ENCODE data around the gene ST6GALNAC3. TPM values are rescaled to one million over a fixed set of nuclear protein-coding genes. Genes with fewer than 3 reads are reported as not detected.

The ST6GALNAC3 gene
- total RNA-seq, 4 donors from 2014 or later = 0.79 to 5.3 (median 1.6) TPM

GRCh38 chr1:76613886-76614285 lies 539.3 kb downstream of the ST6GALNAC3 start:
- WGBS = 65% methylated on average over 2 of the region's 2 CpGs
- H3K36me3 ChIP-seq = no peaks in the 10 kb centered on the region
- H3K9me3 ChIP-seq = no peaks in the 10 kb centered on the region
- no peaks in the 10 kb centered on the region for H3K27me3 ChIP-seq
- no peaks in the 10 kb centered on the region for H3K4me1 ChIP-seq
- no peak overlapping the region for H3K27ac ChIP-seq
- TF ChIP-seq, protein P1, sequence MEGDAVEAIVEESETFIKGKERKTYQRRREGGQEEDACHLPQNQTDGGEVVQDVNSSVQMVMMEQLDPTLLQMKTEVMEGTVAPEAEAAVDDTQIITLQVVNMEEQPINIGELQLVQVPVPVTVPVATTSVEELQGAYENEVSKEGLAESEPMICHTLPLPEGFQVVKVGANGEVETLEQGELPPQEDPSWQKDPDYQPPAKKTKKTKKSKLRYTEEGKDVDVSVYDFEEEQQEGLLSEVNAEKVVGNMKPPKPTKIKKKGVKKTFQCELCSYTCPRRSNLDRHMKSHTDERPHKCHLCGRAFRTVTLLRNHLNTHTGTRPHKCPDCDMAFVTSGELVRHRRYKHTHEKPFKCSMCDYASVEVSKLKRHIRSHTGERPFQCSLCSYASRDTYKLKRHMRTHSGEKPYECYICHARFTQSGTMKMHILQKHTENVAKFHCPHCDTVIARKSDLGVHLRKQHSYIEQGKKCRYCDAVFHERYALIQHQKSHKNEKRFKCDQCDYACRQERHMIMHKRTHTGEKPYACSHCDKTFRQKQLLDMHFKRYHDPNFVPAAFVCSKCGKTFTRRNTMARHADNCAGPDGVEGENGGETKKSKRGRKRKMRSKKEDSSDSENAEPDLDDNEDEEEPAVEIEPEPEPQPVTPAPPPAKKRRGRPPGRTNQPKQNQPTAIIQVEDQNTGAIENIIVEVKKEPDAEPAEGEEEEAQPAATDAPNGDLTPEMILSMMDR (IDR thresholded peaks at IDR 0.05) = no peak
- TF ChIP-seq POLR2A (IDR thresholded peaks at IDR 0.05) = no peak
- no peak for TF ChIP-seq EP300 (IDR thresholded peaks at IDR 0.05)
- no peak for TF ChIP-seq POLR2AphosphoS5 (IDR thresholded peaks at IDR 0.05)
- no peak overlapping the region for H3K4me3 ChIP-seq
- no peak for DNase-seq (ENCODE audit: low spot score in 2 of 2)

DNA sequence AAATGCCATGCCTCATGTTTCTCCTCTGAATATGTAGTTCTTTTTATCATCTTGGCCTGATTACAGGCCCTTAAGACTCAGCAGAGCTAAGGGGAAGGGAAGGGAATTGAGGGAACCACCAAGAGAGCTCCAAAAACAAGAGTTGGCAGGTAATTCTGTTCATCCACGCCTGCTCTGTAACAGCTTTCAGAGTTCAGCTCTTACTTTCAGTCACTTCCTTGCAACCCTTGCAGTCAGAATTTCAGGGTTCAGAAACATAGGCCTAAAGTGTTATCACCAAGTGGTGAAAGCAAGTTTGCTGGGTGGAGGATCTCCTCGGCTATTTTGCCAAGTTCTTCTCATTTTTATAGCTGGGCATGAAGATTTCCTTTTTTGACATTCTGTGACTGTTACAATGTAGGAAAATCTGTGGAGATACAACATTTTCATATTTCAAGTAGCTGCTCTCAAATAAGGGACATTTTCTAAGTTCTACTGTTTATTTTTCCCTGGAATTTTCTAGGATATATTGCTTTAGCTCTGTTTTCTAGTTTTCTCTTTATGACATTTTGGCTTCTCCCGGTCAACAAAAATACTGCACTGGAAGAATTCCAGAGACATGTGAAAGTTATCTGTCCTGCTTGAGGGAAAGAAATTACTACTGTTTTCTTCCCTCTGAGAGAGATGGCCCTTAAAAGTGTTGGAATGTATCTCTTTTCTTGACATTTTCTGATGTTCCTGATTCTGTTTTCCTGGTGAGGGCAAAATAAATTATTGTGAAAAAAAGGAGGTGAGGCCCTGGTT lies 540.9 kb downstream of the ST6GALNAC3 start:
- Histone ChIP-seq H3K4me1 (no peaks in the 10 kb centered on the region), H3K4me3 (no peak overlapping the region), H3K9me3 (no peaks in the 10 kb centered on the region), H3K27ac (no peak overlapping the region), H3K36me3 (no peaks in the 10 kb centered on the region), H3K27me3 (no peaks in the 10 kb centered on the region)
- no peak for DNase-seq (ENCODE audit: low spot score in 2 of 2)
- 48% methylated on average over 3 of the region's 3 CpGs for WGBS
- TF ChIP-seq, protein P1 (IDR thresholded peaks at IDR 0.05) = no peak
- TF ChIP-seq POLR2AphosphoS5 (IDR thresholded peaks at IDR 0.05) = no peak
- no peak for TF ChIP-seq POLR2A (IDR thresholded peaks at IDR 0.05)

GRCh38 chr1:76620371-76620770 lies 545.8 kb downstream of the ST6GALNAC3 start:
- DNase-seq (ENCODE audit: low spot score in 2 of 2) = no peak
- no peak overlapping the region for H3K27ac ChIP-seq
- no peaks in the 10 kb centered on the region for H3K9me3 ChIP-seq
- TF ChIP-seq EP300 (IDR thresholded peaks at IDR 0.05) (no peak), POLR2AphosphoS5 (IDR thresholded peaks at IDR 0.05) (no peak), POLR2A (IDR thresholded peaks at IDR 0.05) (no peak)
- TF ChIP-seq, protein P1 (IDR thresholded peaks at IDR 0.05) = no peak
- 91% methylated on average over 4 of the region's 4 CpGs for WGBS
- no peaks in the 10 kb centered on the region for H3K27me3 ChIP-seq
- no peaks in the 10 kb centered on the region for H3K36me3 ChIP-seq
- H3K4me3 ChIP-seq = no peak overlapping the region
- no peaks in the 10 kb centered on the region for H3K4me1 ChIP-seq

DNA sequence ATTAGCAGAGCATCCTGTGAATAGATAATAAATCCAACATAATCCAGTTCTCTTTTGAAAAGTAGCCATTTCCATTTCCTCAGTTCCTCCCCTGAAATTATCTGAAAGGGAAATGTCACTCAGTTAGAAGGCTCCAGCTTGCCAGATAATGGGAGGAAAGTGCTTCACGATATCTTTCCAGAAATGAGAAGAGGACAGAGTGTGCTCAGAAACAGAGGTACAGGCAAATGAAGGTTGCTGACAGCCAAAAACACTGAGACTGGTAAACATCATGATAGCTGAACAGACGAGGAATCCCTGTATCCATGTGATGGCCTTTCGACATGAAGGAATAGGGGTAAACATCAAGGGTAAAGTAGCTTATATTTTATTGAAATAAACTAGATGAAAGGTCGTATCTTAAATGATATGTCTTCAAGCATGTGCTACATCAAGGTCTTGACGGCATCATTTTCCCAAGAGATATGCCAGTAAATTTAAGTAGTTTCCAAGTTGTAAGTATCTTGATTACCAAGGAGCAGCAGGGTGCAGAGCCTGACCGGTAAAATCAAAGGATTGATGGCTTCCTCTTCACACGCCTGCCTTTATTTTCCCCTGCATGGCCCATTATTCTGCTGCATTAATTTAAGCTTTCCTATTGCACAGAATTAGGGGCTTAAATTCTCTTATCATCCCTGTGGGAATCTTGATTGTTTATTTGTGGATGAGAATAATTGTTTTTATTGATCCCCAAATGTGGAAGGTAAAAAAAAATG lies 548.4 kb downstream of the ST6GALNAC3 start:
- Histone ChIP-seq H3K27me3 (no peaks in the 10 kb centered on the region), H3K36me3 (no peaks in the 10 kb centered on the region), H3K27ac (no peak overlapping the region), H3K4me1 (no peaks in the 10 kb centered on the region), H3K9me3 (no peaks in the 10 kb centered on the region), H3K4me3 (no peak overlapping the region)
- WGBS = 88% methylated on average over 7 of the region's 7 CpGs
- DNase-seq (ENCODE audit: low spot score in 2 of 2) = no peak
- TF ChIP-seq, protein P1 (IDR thresholded peaks at IDR 0.05) = no peak
- no peak for TF ChIP-seq POLR2AphosphoS5 (IDR thresholded peaks at IDR 0.05)
- TF ChIP-seq POLR2A (IDR thresholded peaks at IDR 0.05) = no peak
- no peak for TF ChIP-seq EP300 (IDR thresholded peaks at IDR 0.05)
